ENCODE measurements around the gene MROH2B. TPM values are rescaled to one million over a fixed set of nuclear protein-coding genes. Genes with fewer than 3 reads are reported as not detected.

The MROH2B gene
- total RNA-seq, 2 donors from 2014 or later, result 7.3 TPM; not detected in 1

- H3K4me1 ChIP-seq (replicated peaks), result no peaks in the 10 kb centered on the region
- no peak overlapping the region for H3K4me3 ChIP-seq
- H3K36me3 ChIP-seq, result no peaks in the 10 kb centered on the region
- no peak for DNase-seq (ENCODE audit: low spot score)
- no peaks in the 10 kb centered on the region for H3K27me3 ChIP-seq (replicated peaks; ENCODE audit: insufficient read depth)
- WGBS, result 85% methylated on average over 7 of the region's 7 CpGs
- intact Hi-C loops (cut with DNase I), result no loop called here
- TF ChIP-seq POLR2A (IDR thresholded peaks at IDR 0.05) (no peak), CTCF (IDR thresholded peaks at IDR 0.05) (no peak), POLR2AphosphoS5 (IDR thresholded peaks at IDR 0.05) (no peak)
- H3K9me3 ChIP-seq, result no peaks in the 10 kb centered on the region
- H3K27ac ChIP-seq, result no peak overlapping the region
Observed at GRCh38 chr5:41004931-41005330, 66.2 kb downstream of the MROH2B start.

GRCh38 chr5:41003670-41004376 lies 67.3 kb downstream of the MROH2B start:
- H3K27me3 ChIP-seq (replicated peaks; ENCODE audit: insufficient read depth), result no peaks in the 10 kb centered on the region
- H3K4me3 ChIP-seq, result no peak overlapping the region
- 58% methylated on average over 3 of the region's 3 CpGs for WGBS
- H3K36me3 ChIP-seq, result no peaks in the 10 kb centered on the region
- H3K27ac ChIP-seq, result no peak overlapping the region
- no peak for TF ChIP-seq POLR2A (IDR thresholded peaks at IDR 0.05)
- TF ChIP-seq POLR2AphosphoS5 (IDR thresholded peaks at IDR 0.05), result no peak
- TF ChIP-seq CTCF (IDR thresholded peaks at IDR 0.05), result no peak
- no peaks in the 10 kb centered on the region for H3K4me1 ChIP-seq (replicated peaks)
- no peaks in the 10 kb centered on the region for H3K9me3 ChIP-seq
- no peak for DNase-seq (ENCODE audit: low spot score)
- intact Hi-C loops (cut with DNase I), result no loop called here

- DNase-seq (ENCODE audit: low spot score), result no peak
- 94% methylated on average over 4 of the region's 4 CpGs for WGBS
- Histone ChIP-seq H3K36me3 (no peaks in the 10 kb centered on the region), H3K9me3 (no peaks in the 10 kb centered on the region), H3K27me3 (replicated peaks; ENCODE audit: insufficient read depth) (no peaks in the 10 kb centered on the region), H3K4me3 (no peak overlapping the region), H3K27ac (no peak overlapping the region), H3K4me1 (replicated peaks) (no peaks in the 10 kb centered on the region)
- intact Hi-C loops (cut with DNase I), result no loop called here
- no peak for TF ChIP-seq CTCF (IDR thresholded peaks at IDR 0.05)
- no peak for TF ChIP-seq POLR2AphosphoS5 (IDR thresholded peaks at IDR 0.05)
- no peak for TF ChIP-seq POLR2A (IDR thresholded peaks at IDR 0.05)
Observed at GRCh38 chr5:40999966-41000365, 71.2 kb downstream of the MROH2B start.

- H3K4me3 ChIP-seq, result no peak overlapping the region
- no peaks in the 10 kb centered on the region for H3K9me3 ChIP-seq
- WGBS, result 89% methylated on average over 1 of the region's 1 CpG
- no peak for DNase-seq (ENCODE audit: low spot score)
- H3K27me3 ChIP-seq (replicated peaks; ENCODE audit: insufficient read depth), result no peaks in the 10 kb centered on the region
- TF ChIP-seq CTCF (IDR thresholded peaks at IDR 0.05) (no peak), POLR2A (IDR thresholded peaks at IDR 0.05) (no peak), POLR2AphosphoS5 (IDR thresholded peaks at IDR 0.05) (no peak)
- H3K27ac ChIP-seq, result no peak overlapping the region
- H3K36me3 ChIP-seq, result no peaks in the 10 kb centered on the region
- intact Hi-C loops (cut with DNase I), result no loop called here
- H3K4me1 ChIP-seq (replicated peaks), result no peaks in the 10 kb centered on the region
Observed at GRCh38 chr5:40999142-40999541, 72.0 kb downstream of the MROH2B start.

Data from prostate gland (tissue), 2 donors.